Measurements from ENCODE around the gene CNGA1.

CNGA1 gene

DNA sequence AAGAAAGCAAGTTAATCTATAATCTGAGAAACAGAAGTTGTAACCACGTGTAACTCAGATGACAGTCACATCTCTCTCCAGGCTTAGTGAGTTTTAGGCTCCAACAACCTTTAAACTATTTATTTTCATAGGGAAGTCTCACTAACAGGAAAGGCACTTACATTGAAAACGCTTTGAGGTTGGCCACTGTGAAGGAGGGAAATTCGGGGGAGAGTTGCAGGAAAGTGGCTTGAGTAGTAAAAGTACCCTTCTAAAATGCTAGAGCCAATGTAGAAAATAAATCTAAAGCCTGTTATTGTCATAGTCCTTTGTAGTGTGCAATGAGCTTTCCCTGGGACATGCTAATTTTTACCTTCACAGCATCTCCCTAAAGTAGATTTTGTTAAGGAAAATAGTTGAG lies 101.1 kb downstream of the CNGA1 start:
- DNase-seq (ENCODE audit: low read depth) = no peak
- no peak overlapping the region for H3K4me3 ChIP-seq (ENCODE audit: low read depth, low read length)

- no peak for DNase-seq (ENCODE audit: low read depth)
Observed at GRCh38 chr4:47914926-47915237, 101.6 kb downstream of the CNGA1 start.

GRCh38 chr4:47914220-47914925 lies 102.1 kb downstream of the CNGA1 start, which contains the start of gene NFXL1:
NFXL1 (minus strand) TSS chr4:47914583; CDS start chr4:47914203, 380 bp downstream.
- peak; percentile 93 for DNase-seq (ENCODE audit: low read depth)
- H3K4me3 ChIP-seq (ENCODE audit: low read depth, low read length) = peak within 1 kb of the TSS; percentile 93

More at GRCh38 chr4:47914926-47915237, 101.6 kb downstream of the CNGA1 start:
- peak overlapping the region; percentile 93 for H3K4me3 ChIP-seq (ENCODE audit: low read depth, low read length)

- no peak for DNase-seq (ENCODE audit: low read depth)
Observed at GRCh38 chr4:47913861-47914219, 102.6 kb downstream of the CNGA1 start.

GRCh38 chr4:47913330-47913729 lies 103.2 kb downstream of the CNGA1 start:
- no peak for DNase-seq (ENCODE audit: low read depth)
- peak overlapping the region; percentile 93 for H3K4me3 ChIP-seq (ENCODE audit: low read depth, low read length)

More at GRCh38 chr4:47913861-47914219, 102.6 kb downstream of the CNGA1 start:
- H3K4me3 ChIP-seq (ENCODE audit: low read depth, low read length) = peak overlapping the region; percentile 93

DNA sequence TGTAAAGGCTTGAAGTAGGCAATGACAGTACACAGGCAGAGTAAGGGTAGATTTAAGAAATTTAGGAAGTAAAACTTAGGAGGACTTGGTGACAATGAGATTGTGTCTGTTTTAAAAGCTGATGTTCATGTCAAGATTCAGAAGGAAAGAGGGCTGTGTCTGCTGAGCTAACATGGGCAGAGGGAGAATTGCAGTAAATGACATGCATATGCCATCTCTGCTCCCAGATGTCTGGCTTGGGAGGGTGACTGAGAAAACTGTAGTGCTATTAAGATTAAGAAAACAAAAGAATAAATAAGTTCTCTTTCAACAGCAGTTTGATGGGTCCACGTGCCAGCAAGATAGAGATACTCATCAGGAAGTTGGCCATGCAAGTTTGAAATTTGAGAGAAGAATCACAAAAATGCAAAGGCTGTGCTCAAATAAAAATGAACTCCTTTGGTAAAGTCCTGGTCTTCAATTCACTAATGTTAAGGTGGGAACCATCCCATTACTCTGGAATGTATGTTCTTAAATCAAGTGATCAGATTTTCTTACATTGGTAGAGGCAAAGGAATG lies 109.3 kb downstream of the CNGA1 start:
- no peak overlapping the region for H3K4me3 ChIP-seq (ENCODE audit: low read depth, low read length)
- no peak for DNase-seq (ENCODE audit: low read depth)

GRCh38 chr4:47899639-47900038 lies 116.8 kb downstream of the CNGA1 start:
- H3K4me3 ChIP-seq (ENCODE audit: low read depth, low read length) = no peak overlapping the region
- no peak for DNase-seq (ENCODE audit: low read depth)

DNA sequence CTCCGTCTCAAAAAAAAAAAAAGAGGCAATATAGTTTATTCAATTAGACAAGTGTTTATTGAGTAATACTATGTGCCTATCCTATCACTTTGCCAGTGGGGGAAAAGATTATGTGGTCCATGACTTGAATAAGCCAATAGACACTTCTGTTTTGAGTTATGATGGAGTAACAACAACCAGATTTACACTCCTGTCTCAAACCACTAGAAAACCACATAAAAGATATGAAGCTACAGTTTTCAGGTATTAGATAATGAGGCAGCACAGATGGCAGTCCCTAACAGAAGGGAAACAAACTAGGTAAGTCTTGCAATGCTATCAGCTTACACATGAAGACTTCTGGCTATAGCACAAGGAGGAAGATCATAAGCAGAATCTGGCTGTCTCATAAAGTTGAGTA lies 124.6 kb downstream of the CNGA1 start:
- no peak for DNase-seq (ENCODE audit: low read depth)
- H3K4me3 ChIP-seq (ENCODE audit: low read depth, low read length) = no peak overlapping the region
